AG09319 (cell line): ENCODE data around the gene USH2A.

Experiments used
- DNase-seq: peaks from one replicate; pipeline ENCODE4 v3.0.0-alpha.2; 2010; ENCODE audit warnings: low read depth; ENCODE audit errors: extremely low read depth
- CTCF ChIP-seq: IDR thresholded peaks from 2 replicates; pipeline ENCODE4 v1.5.1; 2011; ENCODE audit warnings: low read depth, mild to moderate bottlenecking, inconsistent platforms, low read length, moderate library complexity

The USH2A gene

GRCh38 chr1:215899901-215900300, 523.3 kb downstream of the USH2A start:
- TF ChIP-seq CTCF, result no peak
- DNase-seq, result no peak

- TF ChIP-seq CTCF, result no peak
Observed at GRCh38 chr1:215895893-215896292, 527.4 kb downstream of the USH2A start.

GRCh38 chr1:215895276-215895675, 528.0 kb downstream of the USH2A start:
- DNase-seq, result no peak
- no peak for TF ChIP-seq CTCF

More at GRCh38 chr1:215895893-215896292, 527.4 kb downstream of the USH2A start:
- no peak for DNase-seq

- TF ChIP-seq CTCF, result no peak
- no peak for DNase-seq
Observed at GRCh38 chr1:215894617-215895016, 528.6 kb downstream of the USH2A start.

- no peak for DNase-seq
- no peak for TF ChIP-seq CTCF
Observed at GRCh38 chr1:215891266-215892057, 531.8 kb downstream of the USH2A start.

- DNase-seq, result no peak
- TF ChIP-seq CTCF, result no peak
Observed at GRCh38 chr1:215890438-215890837, 532.8 kb downstream of the USH2A start.

GRCh38 chr1:215889871-215890270, 533.4 kb downstream of the USH2A start:
- TF ChIP-seq CTCF, result no peak
- no peak for DNase-seq
